ENCODE data around the gene FIGN.

The FIGN gene

GRCh38 chr2:163553601-163554000, 182.2 kb downstream of the FIGN start:
- no peak for DNase-seq

GRCh38 chr2:163552758-163553157, 183.1 kb downstream of the FIGN start:
- no peak for DNase-seq

GRCh38 chr2:163551616-163552373, 184.0 kb downstream of the FIGN start:
- no peak for DNase-seq

- no peak for DNase-seq
Measured at GRCh38 chr2:163548970-163549369, 186.8 kb downstream of the FIGN start.

Measured in AML-193 (cell line).